SHP77 (cell line): ENCODE data around the gene TAAR8.
"Not testable (repeated sequence)": the region's sequence is repeated elsewhere in the genome, so short reads cannot be mapped to it uniquely, and the experiment has no call there.

Experiments
- DNase-seq, 2 experiments: peaks; one replicate each; lab custom pipeline; 2025; lab: John Stamatoyannopoulos, UW

Gene TAAR8

GRCh38 chr6:132544826-132545225 is 7.6 kb upstream of the TAAR8 start:
- DNase-seq: no peak

- DNase-seq: no peak
These were observed 3.6 kb upstream of the TAAR8 start for GRCh38 chr6:132548746-132549463.

GRCh38 chr6:132551214-132551613 is 1.3 kb upstream of the TAAR8 start:
- DNase-seq: no peak

GRCh38 chr6:132560087-132560486 is 7.6 kb downstream of the TAAR8 start:
- DNase-seq: not testable (repeated sequence)

- no peak for DNase-seq
These were observed 13.9 kb downstream of the TAAR8 start for GRCh38 chr6:132566404-132566803.

GRCh38 chr6:132567566-132567965 is 15.1 kb downstream of the TAAR8 start:
- DNase-seq: no peak

GRCh38 chr6:132568611-132569010 is 16.1 kb downstream of the TAAR8 start:
- no peak for DNase-seq

GRCh38 chr6:132569170-132569569 is 16.7 kb downstream of the TAAR8 start:
- no peak for DNase-seq

GRCh38 chr6:132570221-132570777 is 17.8 kb downstream of the TAAR8 start, which contains the start of gene TAAR6:
TSS of gene TAAR6 (plus strand) at chr6:132570322. CDS start at chr6:132570322, 0 bp downstream.
- DNase-seq: no peak

- no peak for DNase-seq
These were observed 19.3 kb downstream of the TAAR8 start for GRCh38 chr6:132571774-132572173.

- no peak for DNase-seq
These were observed 32.2 kb downstream of the TAAR8 start for GRCh38 chr6:132584698-132585097.

- no peak for DNase-seq
These were observed 35.0 kb downstream of the TAAR8 start for GRCh38 chr6:132587424-132587823.

GRCh38 chr6:132589454-132589853 is 37.0 kb downstream of the TAAR8 start, which contains the start of gene TAAR5:
TSS of gene TAAR5 (minus strand) at chr6:132589741. CDS start at chr6:132589686, 55 bp downstream.
- DNase-seq: no peak

GRCh38 chr6:132590362-132590761 is 37.9 kb downstream of the TAAR8 start:
- DNase-seq: no peak

- no peak for DNase-seq
These were observed 40.4 kb downstream of the TAAR8 start for GRCh38 chr6:132592855-132593254.

GRCh38 chr6:132596201-132596600 is 43.7 kb downstream of the TAAR8 start:
- no peak for DNase-seq

GRCh38 chr6:132598473-132598872 is 46.0 kb downstream of the TAAR8 start:
- peak in 1 of 2 experiments; percentile 28 for DNase-seq

- DNase-seq: not testable (repeated sequence)
These were observed 48.4 kb downstream of the TAAR8 start for GRCh38 chr6:132600900-132601299.
